RWPE2 (cell line): ENCODE results near the gene CFP.

Source experiments
- ATAC-seq: fragments of 200-7000 bp; cut with Tn5 transposase; 3 replicates; pipeline ENCODE4 v1.9.1; 2021; ENCODE audit warnings: low read depth
- DNase-seq: peaks from one replicate; pipeline ENCODE4 v3.0.0-alpha.2; 2020; ENCODE audit warnings: low spot score
- H3K27ac ChIP-seq: fragments of 450-650 bp; 2 replicates; pipeline ENCODE4 v1.5.1; 2017; ENCODE audit warnings: mild to moderate bottlenecking; ENCODE audit not compliant: poor library complexity, severe bottlenecking
- H3K27me3 ChIP-seq: fragments of 250-450 bp; sonication (Bioruptor Pico); 2 replicates; pipeline ENCODE4 v1.5.1; 2021; ENCODE audit warnings: mild to moderate bottlenecking, moderate library complexity; ENCODE audit not compliant: insufficient read depth, poor library complexity, severe bottlenecking
- H3K36me3 ChIP-seq: fragments of 250-450 bp; sonication (Bioruptor Pico); 2 replicates; pipeline ENCODE4 v1.5.1; 2020; ENCODE audit warnings: low read depth, mild to moderate bottlenecking, moderate library complexity
- H3K4me1 ChIP-seq: fragments of 250-450 bp; sonication (Bioruptor Pico); 2 replicates; pipeline ENCODE4 v1.5.1; 2021; ENCODE audit warnings: mild to moderate bottlenecking, moderate library complexity; ENCODE audit not compliant: insufficient read depth, poor library complexity, severe bottlenecking
- H3K4me3 ChIP-seq: fragments of 250-450 bp; sonication (Bioruptor Pico); 2 replicates; pipeline ENCODE4 v1.5.1; 2021; ENCODE audit warnings: mild to moderate bottlenecking, moderate library complexity; ENCODE audit not compliant: severe bottlenecking
- H3K9me3 ChIP-seq: fragments of 250-450 bp; sonication (Bioruptor Pico); 2 replicates; pipeline ENCODE4 v1.5.1; 2021; ENCODE audit warnings: mild to moderate bottlenecking, moderate library complexity; ENCODE audit not compliant: severe bottlenecking
- CTCF ChIP-seq: fragments of 450-650 bp; IDR thresholded peaks from one replicate; pipeline ENCODE4 v1.5.1; 2017; ENCODE audit warnings: mild to moderate bottlenecking, moderate library complexity; ENCODE audit not compliant: poor library complexity, severe bottlenecking

CFP gene

GRCh38 chrX:47587091-47587891 is 42.4 kb downstream of the CFP start:
- Histone ChIP-seq H3K4me1 (no peaks in the 10 kb centered on the region), H3K36me3 (peaks cover 9% of the 10 kb centered on the region), H3K27ac (no peak overlapping the region), H3K4me3 (no peak overlapping the region), H3K27me3 (no peaks in the 10 kb centered on the region), H3K9me3 (no peaks in the 10 kb centered on the region)
- TF ChIP-seq CTCF = no peak
- ATAC-seq = no peak
- no peak for DNase-seq

GRCh38 chrX:47586043-47586787 is 43.5 kb downstream of the CFP start:
- no peaks in the 10 kb centered on the region for H3K27me3 ChIP-seq
- peaks cover 4% of the 10 kb centered on the region for H3K4me1 ChIP-seq
- DNase-seq = no peak

GRCh38 chrX:47585273-47585672 is 44.5 kb downstream of the CFP start:
- peaks cover 4% of the 10 kb centered on the region for H3K4me1 ChIP-seq
- ATAC-seq = no peak
- H3K27me3 ChIP-seq = no peaks in the 10 kb centered on the region
- H3K9me3 ChIP-seq = no peaks in the 10 kb centered on the region
- no peak overlapping the region for H3K27ac ChIP-seq
- no peak overlapping the region for H3K4me3 ChIP-seq
- peaks cover 9% of the 10 kb centered on the region for H3K36me3 ChIP-seq
- DNase-seq = no peak
- no peak for TF ChIP-seq CTCF

More at GRCh38 chrX:47586043-47586787, 43.5 kb downstream of the CFP start:
- no peak overlapping the region for H3K4me3 ChIP-seq
- TF ChIP-seq CTCF = no peak
- no peak overlapping the region for H3K27ac ChIP-seq
- no peak for ATAC-seq
- H3K9me3 ChIP-seq = no peaks in the 10 kb centered on the region
- peaks cover 9% of the 10 kb centered on the region for H3K36me3 ChIP-seq

GRCh38 chrX:47584714-47585113 is 45.0 kb downstream of the CFP start:
- Histone ChIP-seq H3K36me3 (peaks cover 9% of the 10 kb centered on the region), H3K4me3 (no peak overlapping the region), H3K4me1 (peaks cover 4% of the 10 kb centered on the region), H3K27ac (no peak overlapping the region), H3K27me3 (no peaks in the 10 kb centered on the region), H3K9me3 (no peaks in the 10 kb centered on the region)
- no peak for DNase-seq
- no peak for TF ChIP-seq CTCF
- no peak for ATAC-seq
